HUES64 (cell line): ENCODE data around the gene DENND2D. TPM values are rescaled to one million over a fixed set of nuclear protein-coding genes. Genes with fewer than 3 reads are reported as not detected.

Experiments
- H3K27ac ChIP-seq: 2 replicates; pipeline ENCODE4 v1.7.0; 2013; ENCODE audit warnings: low read depth, low read length, inconsistent platforms
- H3K27me3 ChIP-seq: 2 replicates; pipeline ENCODE4 v1.6.1; 2013; ENCODE audit warnings: mild to moderate bottlenecking, low read length; ENCODE audit not compliant: insufficient read depth
- H3K36me3 ChIP-seq: 2 replicates; pipeline ENCODE4 v1.6.1; 2013; ENCODE audit warnings: mild to moderate bottlenecking, low read length; ENCODE audit not compliant: insufficient read depth
- H3K4me1 ChIP-seq: 2 replicates; pipeline ENCODE4 v1.6.1; 2013; ENCODE audit warnings: mild to moderate bottlenecking, low read length, moderate library complexity; ENCODE audit not compliant: insufficient read depth
- H3K4me3 ChIP-seq: 2 replicates; pipeline ENCODE4 v1.5.1; 2013; ENCODE audit warnings: mild to moderate bottlenecking, low read length, moderate library complexity
- H3K9ac ChIP-seq: 2 replicates; pipeline ENCODE4 v1.6.1; 2013; ENCODE audit warnings: mild to moderate bottlenecking, low read depth, low read length
- H3K9me3 ChIP-seq: 2 replicates; pipeline ENCODE4 v1.6.1; 2013; ENCODE audit warnings: low read depth, low read length; ENCODE audit not compliant: insufficient read depth
- WGBS: fragments of 150-250, 120-280 bp; methylation state at CpG from one replicate; pipeline ENCODE4 v1.1.7; 2013; ENCODE audit warnings: missing lambda C conversion rate; 5-methylcytosine and 5-hydroxymethylcytosine counted together
- polyA plus RNA-seq, 2 experiments: library from polyadenylated mRNA; stranded (reverse); fragments of 50-300 nt; gene quantifications; one replicate each; pipeline ENCODE4 v1.2.3, GENCODE V29; 2013

The DENND2D gene
- polyA plus RNA-seq (2013, experiment 1 of 2) = not detected
- not detected for polyA plus RNA-seq (2013, experiment 2 of 2)

- no peaks in the 10 kb centered on the region; the same call in 1 of the 2 replicates for H3K27me3 ChIP-seq
- H3K4me1 ChIP-seq = no peaks in the 10 kb centered on the region
- no peaks in the 10 kb centered on the region for H3K9me3 ChIP-seq
- WGBS = 94% methylated on average over 17 of the region's 17 CpGs
- H3K4me3 ChIP-seq = no peak within 1 kb of the TSS
- H3K9ac ChIP-seq = no peak within 1 kb of the TSS
- no peak within 1 kb of the TSS for H3K27ac ChIP-seq
- no peaks in the 10 kb centered on the region for H3K36me3 ChIP-seq
These were observed at the start of gene DENND2D for GRCh38 chr1:111199881-111200801. Gene DENND2D, minus strand, starts transcription at chr1:111200646. Its CDS starts 187 bp downstream, at chr1:111200459.

- no peak overlapping the region for H3K4me3 ChIP-seq
- 0 out of 2 replicates have a peak, but pooled peaks cover under 1% of the 10 kb centered on the region for H3K9me3 ChIP-seq
- no peak overlapping the region for H3K27ac ChIP-seq
- H3K27me3 ChIP-seq = 0 out of 2 replicates have a peak, but pooled peaks cover 4% of the 10 kb centered on the region
- no peak overlapping the region for H3K9ac ChIP-seq
- no peaks in the 10 kb centered on the region for H3K4me1 ChIP-seq
- no peaks in the 10 kb centered on the region for H3K36me3 ChIP-seq
- 87% methylated on average over 3 of the region's 4 CpGs for WGBS
These were observed 49.5 kb upstream of the DENND2D start for GRCh38 chr1:111249960-111250359.

- Histone ChIP-seq H3K9ac (no peak overlapping the region), H3K4me1 (no peaks in the 10 kb centered on the region), H3K4me3 (no peak overlapping the region), H3K9me3 (no peaks in the 10 kb centered on the region), H3K27ac (no peak overlapping the region), H3K36me3 (no peaks in the 10 kb centered on the region), H3K27me3 (0 out of 2 replicates have a peak, but pooled peaks cover under 1% of the 10 kb centered on the region)
- WGBS = 92% methylated on average over 5 of the region's 5 CpGs
These were observed 46.8 kb upstream of the DENND2D start for GRCh38 chr1:111247125-111247838.

- no peak overlapping the region for H3K4me3 ChIP-seq
- no peaks in the 10 kb centered on the region for H3K4me1 ChIP-seq
- no peaks in the 10 kb centered on the region for H3K36me3 ChIP-seq
- no peak overlapping the region for H3K9ac ChIP-seq
- WGBS = 64% methylated on average over 4 of the region's 4 CpGs
- no peak overlapping the region for H3K27ac ChIP-seq
- no peaks in the 10 kb centered on the region for H3K9me3 ChIP-seq
- no peaks in the 10 kb centered on the region for H3K27me3 ChIP-seq
These were observed 42.5 kb upstream of the DENND2D start for GRCh38 chr1:111242805-111243523.

GRCh38 chr1:111241797-111242196 is 41.4 kb upstream of the DENND2D start:
- Histone ChIP-seq H3K4me3 (no peak overlapping the region), H3K27me3 (no peaks in the 10 kb centered on the region), H3K9ac (no peak overlapping the region), H3K27ac (no peak overlapping the region), H3K9me3 (no peaks in the 10 kb centered on the region), H3K4me1 (no peaks in the 10 kb centered on the region), H3K36me3 (no peaks in the 10 kb centered on the region)
- WGBS = 87% methylated on average over 1 of the region's 2 CpGs

GRCh38 chr1:111238056-111238795 is 37.8 kb upstream of the DENND2D start:
- no peaks in the 10 kb centered on the region for H3K27me3 ChIP-seq
- H3K9ac ChIP-seq = no peak overlapping the region
- no peak overlapping the region for H3K4me3 ChIP-seq
- peaks cover 5% of the 10 kb centered on the region; the same call in 1 of the 2 replicates for H3K4me1 ChIP-seq
- no peaks in the 10 kb centered on the region for H3K36me3 ChIP-seq
- H3K9me3 ChIP-seq = no peaks in the 10 kb centered on the region
- no peak overlapping the region for H3K27ac ChIP-seq
- 95% methylated on average over 5 of the region's 5 CpGs for WGBS

GRCh38 chr1:111236806-111237205 is 36.4 kb upstream of the DENND2D start:
- no peaks in the 10 kb centered on the region for H3K27me3 ChIP-seq
- no peak overlapping the region for H3K27ac ChIP-seq
- no peaks in the 10 kb centered on the region for H3K9me3 ChIP-seq
- H3K4me3 ChIP-seq = no peak overlapping the region
- no peak overlapping the region for H3K9ac ChIP-seq
- WGBS = 96% methylated on average over 3 of the region's 3 CpGs
- no peaks in the 10 kb centered on the region for H3K36me3 ChIP-seq
- peaks cover 5% of the 10 kb centered on the region; the same call in 1 of the 2 replicates for H3K4me1 ChIP-seq

GRCh38 chr1:111236379-111236778 is 35.9 kb upstream of the DENND2D start:
- Histone ChIP-seq H3K27me3 (no peaks in the 10 kb centered on the region), H3K9ac (no peak overlapping the region), H3K4me1 (peaks cover 5% of the 10 kb centered on the region; the same call in 1 of the 2 replicates), H3K9me3 (no peaks in the 10 kb centered on the region), H3K27ac (no peak overlapping the region), H3K4me3 (no peak overlapping the region), H3K36me3 (no peaks in the 10 kb centered on the region)
- WGBS = 87% methylated on average over 1 of the region's 1 CpG

GRCh38 chr1:111234866-111235265 is 34.4 kb upstream of the DENND2D start:
- H3K9me3 ChIP-seq = no peaks in the 10 kb centered on the region
- H3K4me1 ChIP-seq = peaks cover 5% of the 10 kb centered on the region; the same call in 1 of the 2 replicates
- H3K9ac ChIP-seq = no peak overlapping the region
- H3K36me3 ChIP-seq = no peaks in the 10 kb centered on the region
- H3K27me3 ChIP-seq = no peaks in the 10 kb centered on the region
- no peak overlapping the region for H3K4me3 ChIP-seq
- 95% methylated on average over 3 of the region's 3 CpGs for WGBS
- H3K27ac ChIP-seq = no peak overlapping the region

GRCh38 chr1:111234258-111234657 is 33.8 kb upstream of the DENND2D start:
- WGBS = 91% methylated on average over 4 of the region's 4 CpGs
- H3K4me1 ChIP-seq = peaks cover 5% of the 10 kb centered on the region; the same call in 1 of the 2 replicates
- H3K36me3 ChIP-seq = no peaks in the 10 kb centered on the region
- no peaks in the 10 kb centered on the region for H3K9me3 ChIP-seq
- H3K4me3 ChIP-seq = no peak overlapping the region
- H3K27ac ChIP-seq = no peak overlapping the region
- H3K27me3 ChIP-seq = no peaks in the 10 kb centered on the region
- no peak overlapping the region for H3K9ac ChIP-seq
